Gastrocnemius medialis (tissue), 4 donors: ENCODE measurements around the gene AATK.

Source experiments
- POLR2A ChIP-seq, 2 donors: fragments of 450-650 bp; IDR thresholded peaks; one replicate each; pipeline ENCODE4 v1.6.1; 2017; ENCODE audit warnings: antibody characterized with exemption in 2 of 2, mild to moderate bottlenecking in 2 of 2, moderate library complexity in 2 of 2
- TF ChIP-seq, protein P1 (sequence below), 5 experiments: fragments of 450-650 bp in 3 of 5; fragments of 200-600 bp in 2 of 5; sonication (generic) in 2 of 5; IDR thresholded peaks in 4 of 5; conservative IDR thresholded peaks in 1 of 5; 1 replicate in 4 of 5; 2 replicates in 1 of 5; pipeline ENCODE4 v1.5.1; 2016 to 2019; ENCODE audit warnings: antibody characterized with exemption in 5 of 5, mild to moderate bottlenecking in 3 of 5, moderate library complexity in 3 of 5

DNA sequence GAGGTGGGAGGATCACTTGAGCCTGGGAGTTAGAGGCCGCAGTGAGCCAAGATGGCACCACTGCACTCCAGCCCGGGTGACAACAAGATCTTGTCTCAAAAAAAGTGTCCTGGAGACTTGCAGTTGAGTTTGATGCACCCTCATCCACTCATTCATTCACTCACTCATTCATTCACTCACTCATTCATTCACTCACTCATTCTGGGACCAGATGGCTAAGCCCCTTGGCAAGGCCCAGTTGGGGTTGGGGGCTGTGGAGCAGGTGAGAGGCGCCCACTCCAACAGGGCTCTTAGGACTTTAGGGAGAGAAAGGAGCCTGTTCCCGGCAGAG lies 1.1 kb upstream of the AATK start:
- TF ChIP-seq POLR2A (IDR thresholded peaks at IDR 0.05) = no peak
- TF ChIP-seq, protein P1, sequence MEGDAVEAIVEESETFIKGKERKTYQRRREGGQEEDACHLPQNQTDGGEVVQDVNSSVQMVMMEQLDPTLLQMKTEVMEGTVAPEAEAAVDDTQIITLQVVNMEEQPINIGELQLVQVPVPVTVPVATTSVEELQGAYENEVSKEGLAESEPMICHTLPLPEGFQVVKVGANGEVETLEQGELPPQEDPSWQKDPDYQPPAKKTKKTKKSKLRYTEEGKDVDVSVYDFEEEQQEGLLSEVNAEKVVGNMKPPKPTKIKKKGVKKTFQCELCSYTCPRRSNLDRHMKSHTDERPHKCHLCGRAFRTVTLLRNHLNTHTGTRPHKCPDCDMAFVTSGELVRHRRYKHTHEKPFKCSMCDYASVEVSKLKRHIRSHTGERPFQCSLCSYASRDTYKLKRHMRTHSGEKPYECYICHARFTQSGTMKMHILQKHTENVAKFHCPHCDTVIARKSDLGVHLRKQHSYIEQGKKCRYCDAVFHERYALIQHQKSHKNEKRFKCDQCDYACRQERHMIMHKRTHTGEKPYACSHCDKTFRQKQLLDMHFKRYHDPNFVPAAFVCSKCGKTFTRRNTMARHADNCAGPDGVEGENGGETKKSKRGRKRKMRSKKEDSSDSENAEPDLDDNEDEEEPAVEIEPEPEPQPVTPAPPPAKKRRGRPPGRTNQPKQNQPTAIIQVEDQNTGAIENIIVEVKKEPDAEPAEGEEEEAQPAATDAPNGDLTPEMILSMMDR (IDR thresholded peaks at IDR 0.05 in 4 of 5, conservative IDR thresholded peaks at IDR 0.05 in 1 of 5) = no peak
